GM23248 (cell line): ENCODE results near the gene AFTPH.

ENCODE experiments used
- EZH2 ChIP-seq: fragments of 200-600 bp; sonication (generic); IDR thresholded peaks from 2 replicates; pipeline ENCODE4 v1.6.1; 2018; ENCODE audit warnings: antibody characterized with exemption, mild to moderate bottlenecking; ENCODE audit not compliant: insufficient read depth, poor library complexity, severe bottlenecking
- EZH2phosphoT487 ChIP-seq: fragments of 200-600 bp; sonication (generic); IDR thresholded peaks from 2 replicates; pipeline ENCODE4 v1.6.1; 2018; ENCODE audit warnings: antibody characterized with exemption, moderate library complexity, mild to moderate bottlenecking, low read depth; ENCODE audit not compliant: insufficient read depth

- no peak for TF ChIP-seq EZH2
- no peak for TF ChIP-seq EZH2phosphoT487
These were observed 91.9 kb downstream of the AFTPH start for GRCh38 chr2:64615844-64616536.
